ENCODE results near the gene ATP6V0B.

- no peak for TF ChIP-seq CTCF (conservative IDR thresholded peaks at IDR 0.05; ENCODE audit: low read depth in 2 of 2)
- no peak for TF ChIP-seq POLR2AphosphoS5 (IDR thresholded peaks at IDR 0.05; ENCODE audit: low read depth)
- TF ChIP-seq STAT1 (IDR thresholded peaks at IDR 0.05; ENCODE audit: unreplicated experiment), result no peak
- no peak for TF ChIP-seq EZH2 (IDR thresholded peaks at IDR 0.05; ENCODE audit: low read depth, unreplicated experiment)
- no peak for TF ChIP-seq ZNF114 (CRISPR knock-in tag; IDR thresholded peaks at IDR 0.05)
- no peak for TF ChIP-seq REST (IDR thresholded peaks at IDR 0.05; ENCODE audit: unreplicated experiment)
- TF ChIP-seq CREB1 (CRISPR knock-in tag; IDR thresholded peaks at IDR 0.05; ENCODE audit: low read depth), result no peak
Measured at GRCh38 chr1:43977376-43978263, 2.9 kb downstream of the ATP6V0B start.
